Measurements from ENCODE around the gene CGRRF1.

CGRRF1 gene

DNA sequence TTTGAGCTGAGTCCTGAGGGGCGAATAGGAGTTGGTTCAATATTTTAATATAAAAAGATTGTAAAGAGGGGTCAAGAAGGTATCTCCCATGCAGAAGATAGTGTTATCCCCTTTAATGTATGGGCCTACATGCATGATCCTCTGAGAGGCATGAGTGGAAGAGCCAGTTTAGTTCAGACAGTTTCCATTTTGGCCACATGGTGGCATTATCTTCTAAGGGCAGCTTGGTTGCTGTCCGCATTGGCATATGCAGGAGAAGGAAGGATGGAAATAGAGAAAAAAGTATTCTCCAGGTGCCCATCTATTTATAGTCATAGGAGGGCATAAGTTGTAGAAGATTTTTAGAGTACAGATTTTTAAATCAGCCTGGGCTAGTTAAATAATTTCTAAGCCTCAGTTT lies 62.6 kb downstream of the CGRRF1 start:
- no peak for DNase-seq (ENCODE audit: low spot score)
- H3K27ac ChIP-seq = no peak overlapping the region

DNA sequence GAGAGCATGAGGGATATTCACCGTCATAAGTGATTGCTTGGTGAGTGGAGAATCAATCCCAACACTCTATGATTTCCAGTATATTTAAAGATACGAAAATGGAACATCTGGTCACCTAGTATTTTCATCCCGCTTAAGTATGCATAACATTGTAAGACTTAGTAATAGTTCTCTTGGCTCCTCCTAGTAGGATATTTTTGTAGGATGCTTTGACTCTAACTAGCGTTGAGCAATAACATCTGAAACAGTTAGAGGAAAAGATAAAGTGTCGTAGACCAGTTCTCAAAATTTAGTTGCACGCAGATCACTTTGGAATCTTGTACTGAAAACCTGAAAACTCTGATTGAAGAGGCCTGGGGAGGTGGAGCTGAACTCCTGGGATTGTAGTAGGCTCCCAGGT lies 64.8 kb downstream of the CGRRF1 start:
- peak overlapping the region in 1 of 2 donors; percentile 9 for H3K27ac ChIP-seq
- TF ChIP-seq, protein P1, sequence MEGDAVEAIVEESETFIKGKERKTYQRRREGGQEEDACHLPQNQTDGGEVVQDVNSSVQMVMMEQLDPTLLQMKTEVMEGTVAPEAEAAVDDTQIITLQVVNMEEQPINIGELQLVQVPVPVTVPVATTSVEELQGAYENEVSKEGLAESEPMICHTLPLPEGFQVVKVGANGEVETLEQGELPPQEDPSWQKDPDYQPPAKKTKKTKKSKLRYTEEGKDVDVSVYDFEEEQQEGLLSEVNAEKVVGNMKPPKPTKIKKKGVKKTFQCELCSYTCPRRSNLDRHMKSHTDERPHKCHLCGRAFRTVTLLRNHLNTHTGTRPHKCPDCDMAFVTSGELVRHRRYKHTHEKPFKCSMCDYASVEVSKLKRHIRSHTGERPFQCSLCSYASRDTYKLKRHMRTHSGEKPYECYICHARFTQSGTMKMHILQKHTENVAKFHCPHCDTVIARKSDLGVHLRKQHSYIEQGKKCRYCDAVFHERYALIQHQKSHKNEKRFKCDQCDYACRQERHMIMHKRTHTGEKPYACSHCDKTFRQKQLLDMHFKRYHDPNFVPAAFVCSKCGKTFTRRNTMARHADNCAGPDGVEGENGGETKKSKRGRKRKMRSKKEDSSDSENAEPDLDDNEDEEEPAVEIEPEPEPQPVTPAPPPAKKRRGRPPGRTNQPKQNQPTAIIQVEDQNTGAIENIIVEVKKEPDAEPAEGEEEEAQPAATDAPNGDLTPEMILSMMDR (IDR thresholded peaks at IDR 0.05) = no peak
- no peak overlapping the region for H3K4me3 ChIP-seq

More for the DNA sequence above, 62.6 kb downstream of the CGRRF1 start:
- TF ChIP-seq, protein P1 (IDR thresholded peaks at IDR 0.05) = no peak
- H3K4me3 ChIP-seq = no peak overlapping the region

DNA sequence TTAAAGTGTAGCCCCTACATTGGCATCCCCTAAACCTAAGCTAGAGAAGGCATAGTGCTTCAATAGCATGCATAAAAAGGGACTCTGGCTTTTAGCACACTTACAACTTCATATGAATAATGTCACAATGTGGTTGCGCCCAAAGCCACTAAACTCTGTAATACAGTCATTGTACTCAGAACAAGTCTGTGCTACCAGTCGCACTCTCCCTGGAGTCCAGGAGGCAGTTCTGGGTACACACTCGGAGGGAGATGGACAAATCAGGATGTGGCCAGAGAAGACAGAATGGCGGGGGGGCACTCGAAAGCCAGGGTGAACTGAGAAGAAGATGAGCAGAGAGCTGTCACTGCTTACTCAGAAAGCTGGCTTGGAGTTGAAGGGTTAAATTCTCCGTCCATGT lies 67.8 kb downstream of the CGRRF1 start:
- no peak for DNase-seq (ENCODE audit: low spot score)
- TF ChIP-seq, protein P1 (IDR thresholded peaks at IDR 0.05) = no peak
- H3K4me3 ChIP-seq = no peak overlapping the region
- H3K27ac ChIP-seq = peak overlapping the region in 1 of 2 donors; percentile 12

More for the DNA sequence above, 64.8 kb downstream of the CGRRF1 start:
- DNase-seq (ENCODE audit: low spot score) = no peak

DNA sequence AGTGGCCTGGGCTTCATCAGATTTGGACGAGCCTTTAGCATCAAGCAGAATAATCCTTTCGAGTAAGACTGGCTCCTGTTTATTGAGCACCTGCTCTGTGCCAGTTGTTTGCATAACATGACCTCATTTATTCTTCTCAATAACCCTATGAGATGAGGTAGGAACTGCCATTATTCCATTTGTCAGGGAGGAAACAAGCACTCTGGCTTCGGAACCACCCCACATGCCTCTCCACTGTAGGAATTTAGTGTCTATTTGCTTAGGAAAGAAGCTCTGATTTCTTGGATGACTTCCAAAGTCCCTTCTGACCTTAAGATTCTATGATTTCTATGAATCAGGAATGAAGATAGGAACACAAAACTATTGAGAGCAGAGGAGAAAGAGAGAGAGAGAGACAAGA lies 68.3 kb downstream of the CGRRF1 start:
- no peak for DNase-seq (ENCODE audit: low spot score)
- H3K27ac ChIP-seq = peak overlapping the region in 1 of 2 donors; percentile 6

DNA sequence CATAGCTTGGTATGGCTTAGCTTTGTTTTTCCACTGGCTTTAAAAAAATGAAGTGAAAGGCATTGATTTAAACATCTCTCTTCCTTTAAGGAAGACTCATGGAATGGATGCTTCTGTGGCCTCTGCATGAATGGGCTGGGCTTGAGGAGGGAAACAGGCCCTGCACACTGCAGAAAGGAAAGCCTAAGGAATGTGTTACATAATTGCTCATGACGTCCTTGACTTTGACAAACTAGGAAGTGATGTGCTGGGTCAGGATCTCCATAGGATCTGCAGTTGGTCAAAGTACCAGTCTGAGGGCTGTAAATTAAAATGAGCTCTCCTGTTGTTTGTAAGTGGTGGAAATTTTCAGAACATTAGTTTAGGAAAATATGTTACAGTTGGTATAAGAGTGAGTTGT lies 69.9 kb downstream of the CGRRF1 start:
- TF ChIP-seq, protein P1 (IDR thresholded peaks at IDR 0.05) = no peak
- H3K4me3 ChIP-seq = no peak overlapping the region
- peak overlapping the region; percentile 14 to 18 for H3K27ac ChIP-seq
- DNase-seq (ENCODE audit: low spot score) = no peak

More for the DNA sequence above, 68.3 kb downstream of the CGRRF1 start:
- TF ChIP-seq, protein P1 (IDR thresholded peaks at IDR 0.05) = no peak
- no peak overlapping the region for H3K4me3 ChIP-seq

DNA sequence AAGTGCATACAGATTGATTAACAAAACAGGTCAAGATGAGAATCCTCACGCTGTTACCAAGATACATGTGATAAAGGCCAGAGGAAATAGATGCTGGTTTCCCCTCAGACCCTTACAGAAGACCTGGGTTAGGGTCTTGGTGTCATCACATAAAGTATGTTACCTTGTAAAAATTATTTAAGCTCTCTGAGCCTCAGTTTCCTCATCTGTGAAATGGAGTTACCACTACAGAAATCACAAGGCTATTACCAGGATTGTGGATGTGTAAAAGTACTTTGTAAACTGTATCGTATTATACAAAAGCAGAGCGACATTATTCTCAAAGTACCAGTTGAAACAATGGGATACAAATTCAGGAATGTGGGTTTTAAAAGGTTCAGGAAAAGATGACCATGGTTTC lies 71.2 kb downstream of the CGRRF1 start:
- Histone ChIP-seq H3K4me3 (no peak overlapping the region), H3K27ac (no peak overlapping the region)
- TF ChIP-seq, protein P1 (IDR thresholded peaks at IDR 0.05) = no peak
- no peak for DNase-seq (ENCODE audit: low spot score)

DNA sequence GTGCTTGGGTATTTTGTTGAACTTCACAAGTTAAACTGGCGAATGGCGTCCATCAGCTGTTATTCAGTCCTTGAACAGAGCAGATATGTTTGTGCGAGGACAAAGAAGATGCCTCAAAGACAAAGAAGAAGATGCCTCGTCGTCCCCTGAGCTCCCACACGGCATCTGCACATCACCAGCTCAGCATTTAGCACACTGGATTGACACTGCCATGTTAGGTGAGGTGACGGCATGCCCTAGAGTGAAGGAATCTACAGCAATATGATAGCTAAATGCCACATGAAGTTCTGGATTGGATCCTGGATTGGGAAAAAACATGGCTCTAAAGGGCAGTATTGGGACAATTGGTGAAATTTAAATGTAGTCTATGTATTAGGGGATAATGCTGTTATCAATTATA lies 72.6 kb downstream of the CGRRF1 start:
- no peak for DNase-seq (ENCODE audit: low spot score)
- TF ChIP-seq, protein P1 (IDR thresholded peaks at IDR 0.05) = no peak
- Histone ChIP-seq H3K27ac (no peak overlapping the region), H3K4me3 (no peak overlapping the region)
